ENCODE results near the gene LDLRAD3.

DNA sequence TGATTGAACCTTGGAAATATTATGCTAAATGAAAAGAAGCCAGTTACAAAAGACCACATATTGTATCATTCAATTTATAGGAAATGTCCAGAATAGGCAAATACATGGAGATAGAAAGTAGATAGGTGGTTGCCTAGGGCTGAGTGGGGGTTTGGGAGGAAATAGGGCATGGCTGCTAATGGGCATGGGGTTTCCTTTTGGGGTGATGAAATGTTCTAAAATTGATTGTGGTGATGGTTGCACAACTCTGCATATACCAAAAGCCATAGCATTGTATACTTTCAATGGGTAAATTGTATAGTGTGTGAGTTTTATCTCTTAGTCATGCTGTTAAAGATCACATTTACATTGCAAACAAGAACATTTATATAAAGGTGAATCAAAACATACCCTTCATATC, 48.7 kb downstream of the LDLRAD3 start:
- TF ChIP-seq, protein P1, sequence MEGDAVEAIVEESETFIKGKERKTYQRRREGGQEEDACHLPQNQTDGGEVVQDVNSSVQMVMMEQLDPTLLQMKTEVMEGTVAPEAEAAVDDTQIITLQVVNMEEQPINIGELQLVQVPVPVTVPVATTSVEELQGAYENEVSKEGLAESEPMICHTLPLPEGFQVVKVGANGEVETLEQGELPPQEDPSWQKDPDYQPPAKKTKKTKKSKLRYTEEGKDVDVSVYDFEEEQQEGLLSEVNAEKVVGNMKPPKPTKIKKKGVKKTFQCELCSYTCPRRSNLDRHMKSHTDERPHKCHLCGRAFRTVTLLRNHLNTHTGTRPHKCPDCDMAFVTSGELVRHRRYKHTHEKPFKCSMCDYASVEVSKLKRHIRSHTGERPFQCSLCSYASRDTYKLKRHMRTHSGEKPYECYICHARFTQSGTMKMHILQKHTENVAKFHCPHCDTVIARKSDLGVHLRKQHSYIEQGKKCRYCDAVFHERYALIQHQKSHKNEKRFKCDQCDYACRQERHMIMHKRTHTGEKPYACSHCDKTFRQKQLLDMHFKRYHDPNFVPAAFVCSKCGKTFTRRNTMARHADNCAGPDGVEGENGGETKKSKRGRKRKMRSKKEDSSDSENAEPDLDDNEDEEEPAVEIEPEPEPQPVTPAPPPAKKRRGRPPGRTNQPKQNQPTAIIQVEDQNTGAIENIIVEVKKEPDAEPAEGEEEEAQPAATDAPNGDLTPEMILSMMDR (IDR thresholded peaks at IDR 0.05): no peak
- no peak for TF ChIP-seq POLR2A (IDR thresholded peaks at IDR 0.05)
- no peak for TF ChIP-seq EP300 (IDR thresholded peaks at IDR 0.05; ENCODE audit: low read depth)
- no peak for TF ChIP-seq POLR2AphosphoS5 (IDR thresholded peaks at IDR 0.05)
